HUES64 (cell line): ENCODE data around the gene TAS1R2.
"Not testable (repeated sequence)": the region's sequence is repeated elsewhere in the genome, so short reads cannot be mapped to it uniquely, and the experiment has no call there.

Source experiments
- H3K27ac ChIP-seq: 2 replicates; pipeline ENCODE4 v1.7.0; 2013; ENCODE audit warnings: low read depth, low read length, inconsistent platforms
- H3K27me3 ChIP-seq: 2 replicates; pipeline ENCODE4 v1.6.1; 2013; ENCODE audit warnings: mild to moderate bottlenecking, low read length; ENCODE audit not compliant: insufficient read depth
- H3K36me3 ChIP-seq: 2 replicates; pipeline ENCODE4 v1.6.1; 2013; ENCODE audit warnings: mild to moderate bottlenecking, low read length; ENCODE audit not compliant: insufficient read depth
- H3K4me1 ChIP-seq: 2 replicates; pipeline ENCODE4 v1.6.1; 2013; ENCODE audit warnings: mild to moderate bottlenecking, low read length, moderate library complexity; ENCODE audit not compliant: insufficient read depth
- H3K4me3 ChIP-seq: 2 replicates; pipeline ENCODE4 v1.5.1; 2013; ENCODE audit warnings: mild to moderate bottlenecking, low read length, moderate library complexity
- H3K9ac ChIP-seq: 2 replicates; pipeline ENCODE4 v1.6.1; 2013; ENCODE audit warnings: mild to moderate bottlenecking, low read depth, low read length
- H3K9me3 ChIP-seq: 2 replicates; pipeline ENCODE4 v1.6.1; 2013; ENCODE audit warnings: low read depth, low read length; ENCODE audit not compliant: insufficient read depth
- WGBS: fragments of 150-250, 120-280 bp; methylation state at CpG from one replicate; pipeline ENCODE4 v1.1.7; 2013; ENCODE audit warnings: missing lambda C conversion rate; 5-methylcytosine and 5-hydroxymethylcytosine counted together

TAS1R2 gene

DNA sequence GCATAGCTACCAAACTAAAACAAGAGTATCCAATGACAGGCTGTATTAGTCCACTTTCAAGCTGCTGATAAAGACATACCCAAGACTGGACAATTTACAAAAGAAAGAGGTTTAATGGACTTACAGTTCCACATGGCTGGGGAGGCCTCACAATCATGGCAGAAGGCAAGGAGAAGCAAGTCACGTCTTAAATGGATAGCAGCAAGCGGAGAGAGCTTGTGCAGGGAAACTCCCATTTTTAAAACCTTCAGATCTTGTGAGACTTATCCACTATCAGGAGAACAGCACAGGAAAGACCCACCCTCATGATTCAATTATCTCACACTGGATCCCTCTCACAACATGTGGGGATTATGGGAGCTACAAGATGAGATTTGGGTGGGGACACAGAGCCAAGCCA, 11.7 kb downstream of the TAS1R2 start:
- H3K27me3 ChIP-seq: peaks cover 19% of the 10 kb centered on the region
- H3K4me3 ChIP-seq: not testable (repeated sequence)
- WGBS: 95% methylated on average over 2 of the region's 2 CpGs

DNA sequence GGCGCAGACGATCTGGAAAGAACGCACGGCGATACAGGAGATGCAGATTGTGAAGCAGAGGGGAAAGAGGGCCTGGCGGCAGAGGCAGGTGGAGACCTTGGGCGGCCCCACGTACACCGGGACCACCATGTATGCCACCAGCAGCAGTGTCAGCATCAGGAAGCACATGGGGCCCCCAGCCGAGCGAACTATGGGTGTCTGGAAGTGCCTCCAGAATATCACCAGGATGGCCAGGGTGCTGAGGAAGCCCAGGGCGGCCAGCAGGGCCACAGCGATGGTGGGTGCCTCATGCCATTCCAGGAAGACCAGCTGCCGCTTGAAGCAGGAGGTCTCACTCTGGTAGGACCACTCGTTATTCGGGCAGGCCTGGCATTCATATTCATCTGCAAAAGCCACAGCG, 19.3 kb downstream of the TAS1R2 start:
- no peak overlapping the region for H3K9ac ChIP-seq
- no peak overlapping the region for H3K27ac ChIP-seq
- no peaks in the 10 kb centered on the region for H3K4me1 ChIP-seq
- H3K9me3 ChIP-seq: no peaks in the 10 kb centered on the region
- H3K27me3 ChIP-seq: peaks cover under 1% of the 10 kb centered on the region
- 95% methylated on average over 17 of the region's 17 CpGs for WGBS
- H3K36me3 ChIP-seq: no peaks in the 10 kb centered on the region
- H3K4me3 ChIP-seq: no peak overlapping the region

More for the DNA sequence above, 11.7 kb downstream of the TAS1R2 start:
- H3K9ac ChIP-seq, H3K27ac ChIP-seq, H3K4me1 ChIP-seq, H3K9me3 ChIP-seq, H3K36me3 ChIP-seq: not testable (repeated sequence)

- Histone ChIP-seq H3K9ac (no peak overlapping the region), H3K27me3 (peaks cover 7% of the 10 kb centered on the region), H3K4me1 (no peaks in the 10 kb centered on the region), H3K9me3 (no peaks in the 10 kb centered on the region), H3K4me3 (no peak overlapping the region), H3K27ac (no peak overlapping the region), H3K36me3 (no peaks in the 10 kb centered on the region)
- WGBS: 93% methylated on average over 5 of the region's 5 CpGs
These were observed 22.8 kb downstream of the TAS1R2 start for GRCh38 chr1:18836654-18837053.

DNA sequence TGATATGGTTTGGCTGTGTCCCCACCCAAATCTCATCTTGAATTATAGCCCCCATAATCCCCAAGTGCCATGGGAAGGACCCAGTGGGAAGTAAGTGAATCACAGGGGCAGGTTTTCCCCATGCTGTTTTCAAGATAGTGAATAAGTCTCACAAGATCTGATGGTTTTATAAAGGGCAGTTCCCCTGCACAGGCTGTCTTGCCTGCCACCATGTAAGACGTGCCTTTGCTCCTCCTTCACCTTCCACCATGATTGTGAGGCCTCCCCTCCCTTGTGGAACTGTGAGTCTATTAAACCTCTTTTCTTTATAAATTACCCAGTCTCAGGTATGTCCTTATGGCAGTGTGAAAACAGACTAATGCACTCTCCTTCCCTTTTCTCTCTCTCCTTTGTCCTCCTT, 27.1 kb downstream of the TAS1R2 start:
- H3K4me1 ChIP-seq, H3K27me3 ChIP-seq, H3K9ac ChIP-seq, H3K36me3 ChIP-seq, H3K27ac ChIP-seq, H3K9me3 ChIP-seq, H3K4me3 ChIP-seq: not testable (repeated sequence)
- 50% methylated on average over 1 of the region's 1 CpG for WGBS

GRCh38 chr1:18831656-18832055, 27.8 kb downstream of the TAS1R2 start:
- H3K27ac ChIP-seq: no peak overlapping the region
- H3K27me3 ChIP-seq: peaks cover 7% of the 10 kb centered on the region

GRCh38 chr1:18830596-18830995, 28.9 kb downstream of the TAS1R2 start:
- WGBS: 74% methylated on average over 12 of the region's 12 CpGs
- Histone ChIP-seq H3K27me3 (peaks cover 7% of the 10 kb centered on the region), H3K4me3 (no peak overlapping the region), H3K36me3 (no peaks in the 10 kb centered on the region), H3K27ac (no peak overlapping the region), H3K4me1 (no peaks in the 10 kb centered on the region), H3K9ac (no peak overlapping the region), H3K9me3 (peaks cover 12% of the 10 kb centered on the region; the same call in 1 of the 2 replicates)

More at GRCh38 chr1:18831656-18832055, 27.8 kb downstream of the TAS1R2 start:
- H3K36me3 ChIP-seq: no peaks in the 10 kb centered on the region
- H3K9ac ChIP-seq: no peak overlapping the region
- H3K4me3 ChIP-seq: no peak overlapping the region
- WGBS: 90% methylated on average over 2 of the region's 2 CpGs
- H3K9me3 ChIP-seq: peaks cover 12% of the 10 kb centered on the region; the same call in 1 of the 2 replicates
- H3K4me1 ChIP-seq: no peaks in the 10 kb centered on the region

- H3K27ac ChIP-seq: no peak overlapping the region
These were observed 29.8 kb downstream of the TAS1R2 start for GRCh38 chr1:18829671-18830070.

GRCh38 chr1:18828224-18828623, 31.2 kb downstream of the TAS1R2 start:
- H3K4me1 ChIP-seq: no peaks in the 10 kb centered on the region
- no peak overlapping the region for H3K4me3 ChIP-seq
- WGBS: 66% methylated on average over 2 of the region's 2 CpGs
- peaks cover 5% of the 10 kb centered on the region for H3K27me3 ChIP-seq
- H3K27ac ChIP-seq: no peak overlapping the region
- no peak overlapping the region for H3K9ac ChIP-seq
- H3K9me3 ChIP-seq: peaks cover 12% of the 10 kb centered on the region; the same call in 1 of the 2 replicates
- no peaks in the 10 kb centered on the region for H3K36me3 ChIP-seq

More at GRCh38 chr1:18829671-18830070, 29.8 kb downstream of the TAS1R2 start:
- no peaks in the 10 kb centered on the region for H3K4me1 ChIP-seq
- H3K27me3 ChIP-seq: peaks cover 5% of the 10 kb centered on the region
- H3K9ac ChIP-seq: no peak overlapping the region
- WGBS: no CpG with 5 or more reads among the region's 1 CpG
- H3K4me3 ChIP-seq: no peak overlapping the region
- H3K9me3 ChIP-seq: peaks cover 12% of the 10 kb centered on the region; the same call in 1 of the 2 replicates
- no peaks in the 10 kb centered on the region for H3K36me3 ChIP-seq

- peaks cover 7% of the 10 kb centered on the region; the same call in 1 of the 2 replicates for H3K9me3 ChIP-seq
- no peak overlapping the region for H3K9ac ChIP-seq
- 92% methylated on average over 6 of the region's 6 CpGs for WGBS
- H3K27ac ChIP-seq: no peak overlapping the region
- no peak overlapping the region for H3K4me3 ChIP-seq
- peaks cover 11% of the 10 kb centered on the region; the same call in 1 of the 2 replicates for H3K27me3 ChIP-seq
- no peaks in the 10 kb centered on the region for H3K4me1 ChIP-seq
- no peaks in the 10 kb centered on the region for H3K36me3 ChIP-seq
These were observed 36.0 kb downstream of the TAS1R2 start for GRCh38 chr1:18823438-18823837.

DNA sequence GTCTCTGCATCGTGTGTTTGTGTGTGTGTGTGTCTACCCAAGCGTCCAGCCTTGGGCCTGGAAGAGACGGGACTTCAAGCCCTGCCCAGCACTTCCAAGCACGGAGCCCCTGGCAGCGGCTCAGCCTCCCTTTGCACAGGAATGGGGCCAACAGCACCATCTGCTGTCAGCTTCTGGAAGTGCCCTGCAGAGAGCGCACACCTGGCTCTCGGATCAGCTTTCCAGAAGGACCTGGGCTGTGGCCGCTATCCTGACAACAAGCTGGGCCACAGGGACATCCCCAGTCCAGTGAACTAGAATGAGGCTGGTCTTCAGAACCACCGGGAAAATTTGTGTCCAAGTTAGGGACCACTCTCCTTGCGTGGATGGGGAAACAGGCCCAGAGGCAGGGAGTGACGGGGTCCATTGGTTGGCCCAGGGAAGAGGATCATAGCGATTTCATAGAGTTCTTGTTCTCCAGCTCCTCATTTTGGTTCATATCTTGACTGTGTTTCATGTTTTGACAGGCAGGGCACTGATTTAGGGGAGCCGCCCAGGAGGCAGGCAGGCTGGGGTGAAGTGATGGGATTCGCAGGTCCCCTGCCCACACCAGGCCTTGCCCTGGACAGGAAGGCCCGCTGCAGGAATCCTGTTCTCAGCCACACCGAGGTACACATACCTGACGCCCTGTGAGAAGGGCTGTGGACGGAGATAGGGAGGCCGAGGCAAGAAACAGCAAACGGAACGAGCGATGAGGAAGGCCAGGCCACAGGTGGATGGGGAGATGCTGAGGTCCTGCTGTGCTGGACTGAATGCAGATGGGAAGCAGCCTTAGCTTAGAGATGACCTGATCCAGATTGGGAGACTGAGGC, 38.4 kb downstream of the TAS1R2 start:
- H3K27me3 ChIP-seq: peaks cover 11% of the 10 kb centered on the region; the same call in 1 of the 2 replicates
- no peaks in the 10 kb centered on the region for H3K9me3 ChIP-seq
- H3K9ac ChIP-seq: no peak overlapping the region
- no peaks in the 10 kb centered on the region for H3K36me3 ChIP-seq
- no peaks in the 10 kb centered on the region for H3K4me1 ChIP-seq
- WGBS: 55% methylated on average over 22 of the region's 22 CpGs
- H3K4me3 ChIP-seq: no peak overlapping the region
- H3K27ac ChIP-seq: no peak overlapping the region

- 86% methylated on average over 38 of the region's 38 CpGs for WGBS
- Histone ChIP-seq H3K36me3 (no peaks in the 10 kb centered on the region), H3K9ac (no peak overlapping the region), H3K27me3 (peaks cover 11% of the 10 kb centered on the region; the same call in 1 of the 2 replicates), H3K4me1 (no peaks in the 10 kb centered on the region), H3K4me3 (no peak overlapping the region), H3K27ac (no peak overlapping the region), H3K9me3 (no peaks in the 10 kb centered on the region)
These were observed 39.3 kb downstream of the TAS1R2 start for GRCh38 chr1:18819986-18820790.
